Measurements from ENCODE around the gene SPNS2. TPM values are rescaled to one million over a fixed set of nuclear protein-coding genes. Genes with fewer than 3 reads are reported as not detected.

SPNS2 gene
- total RNA-seq, 1 donor from 2014 or later = 79.3 TPM

DNA sequence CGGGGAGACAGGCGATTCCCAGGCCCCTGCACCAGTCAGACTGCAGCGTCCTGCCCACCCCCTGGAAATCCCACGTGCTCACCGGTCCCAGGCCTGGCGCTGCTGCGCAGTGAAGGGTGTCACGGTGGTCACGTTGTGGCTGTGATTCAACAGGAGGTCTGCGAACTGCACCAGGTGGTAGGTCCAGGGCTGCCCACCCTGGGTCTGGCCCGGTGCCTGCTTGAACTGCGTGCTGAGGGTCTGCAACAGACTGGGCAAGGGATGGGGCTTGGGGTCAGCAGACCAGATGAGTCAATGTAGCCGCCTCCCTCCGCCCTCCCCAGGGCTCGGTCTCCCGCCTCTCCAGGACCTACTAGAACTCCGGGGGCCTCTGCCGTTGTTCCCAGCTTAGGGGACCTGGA is 49.4 kb downstream of the SPNS2 start:
- H3K4me3 ChIP-seq = no peak overlapping the region
- no peaks in the 10 kb centered on the region for H3K27me3 ChIP-seq
- H3K4me1 ChIP-seq = no peaks in the 10 kb centered on the region
- H3K36me3 ChIP-seq = peaks cover 0 to 74% of the 10 kb centered on the region in 2 donors
- TF ChIP-seq POLR2AphosphoS5 (IDR thresholded peaks at IDR 0.05; ENCODE audit: insufficient read depth in 1 of 2, low read depth in 1 of 2) (no peak), POLR2A (IDR thresholded peaks at IDR 0.05) (no peak)
- TF ChIP-seq, protein P1, sequence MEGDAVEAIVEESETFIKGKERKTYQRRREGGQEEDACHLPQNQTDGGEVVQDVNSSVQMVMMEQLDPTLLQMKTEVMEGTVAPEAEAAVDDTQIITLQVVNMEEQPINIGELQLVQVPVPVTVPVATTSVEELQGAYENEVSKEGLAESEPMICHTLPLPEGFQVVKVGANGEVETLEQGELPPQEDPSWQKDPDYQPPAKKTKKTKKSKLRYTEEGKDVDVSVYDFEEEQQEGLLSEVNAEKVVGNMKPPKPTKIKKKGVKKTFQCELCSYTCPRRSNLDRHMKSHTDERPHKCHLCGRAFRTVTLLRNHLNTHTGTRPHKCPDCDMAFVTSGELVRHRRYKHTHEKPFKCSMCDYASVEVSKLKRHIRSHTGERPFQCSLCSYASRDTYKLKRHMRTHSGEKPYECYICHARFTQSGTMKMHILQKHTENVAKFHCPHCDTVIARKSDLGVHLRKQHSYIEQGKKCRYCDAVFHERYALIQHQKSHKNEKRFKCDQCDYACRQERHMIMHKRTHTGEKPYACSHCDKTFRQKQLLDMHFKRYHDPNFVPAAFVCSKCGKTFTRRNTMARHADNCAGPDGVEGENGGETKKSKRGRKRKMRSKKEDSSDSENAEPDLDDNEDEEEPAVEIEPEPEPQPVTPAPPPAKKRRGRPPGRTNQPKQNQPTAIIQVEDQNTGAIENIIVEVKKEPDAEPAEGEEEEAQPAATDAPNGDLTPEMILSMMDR (IDR thresholded peaks at IDR 0.05) = no peak
- no peaks in the 10 kb centered on the region for H3K9me3 ChIP-seq
- intact Hi-C loops (cut with DNase I) = no loop called here
- H3K27ac ChIP-seq = no peak overlapping the region
- DNase-seq (ENCODE audit: extremely low spot score in 2 of 2) = no peak

DNA sequence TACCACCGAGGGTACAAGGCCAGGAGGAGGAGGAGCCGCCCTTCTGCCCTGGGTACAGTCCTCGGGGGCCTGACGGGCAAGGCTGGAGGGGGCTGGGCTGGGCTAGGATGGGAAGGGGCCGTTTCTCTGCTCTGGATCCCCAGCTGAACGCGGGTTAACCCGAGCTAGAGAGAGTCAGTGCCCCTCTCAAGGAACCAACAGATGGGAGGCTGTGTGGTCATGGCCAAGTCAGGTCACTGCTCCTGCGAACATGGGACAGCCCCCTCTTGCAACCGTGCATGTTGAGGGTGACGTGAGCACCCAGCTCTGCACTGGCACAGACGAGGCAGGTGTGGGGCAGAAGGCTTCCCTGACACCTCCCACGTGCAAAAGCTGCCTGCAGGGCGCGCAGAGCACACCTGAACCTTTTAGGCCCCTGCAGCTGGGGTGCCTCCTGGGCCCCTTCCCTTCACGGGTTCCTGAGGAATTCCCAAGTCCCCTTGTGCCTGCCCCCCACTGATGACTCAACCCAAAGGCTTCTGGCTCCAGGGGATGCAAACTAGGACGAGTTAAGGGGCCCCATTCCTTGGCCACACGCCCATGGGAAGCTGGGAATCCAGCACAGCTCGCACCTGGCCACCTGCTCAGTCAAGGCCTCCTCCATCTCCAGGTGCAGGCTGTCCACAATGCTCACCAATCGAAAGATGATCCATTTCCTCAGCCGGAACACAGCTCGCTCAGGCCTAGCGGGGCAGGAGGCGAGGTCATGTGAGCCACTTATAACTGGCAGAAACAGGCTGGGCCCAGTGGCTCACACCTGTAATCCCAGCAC is 50.2 kb downstream of the SPNS2 start:
- TF ChIP-seq, protein P1 (IDR thresholded peaks at IDR 0.05) = no peak
- no peak for TF ChIP-seq POLR2A (IDR thresholded peaks at IDR 0.05)
- no peak for TF ChIP-seq POLR2AphosphoS5 (IDR thresholded peaks at IDR 0.05; ENCODE audit: insufficient read depth in 1 of 2, low read depth in 1 of 2)
- H3K27ac ChIP-seq = no peak overlapping the region
- peaks cover 0 to 68% of the 10 kb centered on the region in 2 donors for H3K36me3 ChIP-seq
- DNase-seq (ENCODE audit: extremely low spot score in 2 of 2) = no peak
- intact Hi-C loops (cut with DNase I) = no loop called here
- no peaks in the 10 kb centered on the region for H3K27me3 ChIP-seq
- H3K4me3 ChIP-seq = no peak overlapping the region
- H3K9me3 ChIP-seq = no peaks in the 10 kb centered on the region
- peaks cover 5% of the 10 kb centered on the region for H3K4me1 ChIP-seq

DNA sequence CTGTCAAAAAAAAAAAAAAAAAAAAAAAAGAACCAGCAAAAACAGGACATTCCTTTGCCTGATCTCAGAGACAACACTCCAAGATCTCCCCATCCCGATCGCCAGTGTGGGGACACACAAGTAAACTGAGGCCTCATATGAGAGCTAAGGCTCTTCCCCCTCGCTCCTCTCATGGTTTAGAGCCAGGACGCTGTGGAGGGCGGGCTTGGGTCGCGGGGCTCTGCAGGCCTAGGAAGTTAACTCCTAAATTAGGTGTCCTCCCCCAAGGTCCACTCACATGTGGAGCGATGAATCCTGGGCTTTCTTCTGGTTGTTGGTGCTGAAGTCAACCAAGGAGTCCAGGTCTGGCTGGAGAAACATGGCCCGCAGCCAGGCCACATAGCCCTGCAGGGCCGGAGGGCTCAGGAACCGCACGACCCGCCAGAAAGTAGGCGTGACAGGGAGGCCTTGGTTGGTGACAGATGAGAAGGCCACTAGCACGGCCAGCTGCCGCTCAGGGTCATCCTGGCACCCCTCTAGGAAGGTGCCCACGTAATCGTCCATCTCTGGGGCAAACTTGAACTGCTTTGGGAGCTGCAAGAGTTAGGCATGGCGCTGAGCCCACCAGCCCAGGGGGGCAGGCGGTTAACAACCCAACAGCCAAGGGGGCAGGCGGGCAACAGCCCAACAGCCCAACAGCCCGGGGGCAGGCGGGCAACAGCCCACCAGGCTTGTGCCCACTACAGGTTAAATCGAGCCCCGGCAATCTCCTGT is 51.3 kb downstream of the SPNS2 start:
- H3K27me3 ChIP-seq = no peaks in the 10 kb centered on the region
- no peak overlapping the region for H3K27ac ChIP-seq
- peaks cover 0 to 58% of the 10 kb centered on the region in 2 donors for H3K36me3 ChIP-seq
- intact Hi-C loops (cut with DNase I) = no loop called here
- DNase-seq (ENCODE audit: extremely low spot score in 2 of 2) = no peak
- no peak overlapping the region for H3K4me3 ChIP-seq
- H3K9me3 ChIP-seq = no peaks in the 10 kb centered on the region
- TF ChIP-seq, protein P1 (IDR thresholded peaks at IDR 0.05) = no peak
- TF ChIP-seq POLR2AphosphoS5 (IDR thresholded peaks at IDR 0.05; ENCODE audit: insufficient read depth in 1 of 2, low read depth in 1 of 2) (no peak), POLR2A (IDR thresholded peaks at IDR 0.05) (no peak)
- peaks cover 15% of the 10 kb centered on the region for H3K4me1 ChIP-seq

DNA sequence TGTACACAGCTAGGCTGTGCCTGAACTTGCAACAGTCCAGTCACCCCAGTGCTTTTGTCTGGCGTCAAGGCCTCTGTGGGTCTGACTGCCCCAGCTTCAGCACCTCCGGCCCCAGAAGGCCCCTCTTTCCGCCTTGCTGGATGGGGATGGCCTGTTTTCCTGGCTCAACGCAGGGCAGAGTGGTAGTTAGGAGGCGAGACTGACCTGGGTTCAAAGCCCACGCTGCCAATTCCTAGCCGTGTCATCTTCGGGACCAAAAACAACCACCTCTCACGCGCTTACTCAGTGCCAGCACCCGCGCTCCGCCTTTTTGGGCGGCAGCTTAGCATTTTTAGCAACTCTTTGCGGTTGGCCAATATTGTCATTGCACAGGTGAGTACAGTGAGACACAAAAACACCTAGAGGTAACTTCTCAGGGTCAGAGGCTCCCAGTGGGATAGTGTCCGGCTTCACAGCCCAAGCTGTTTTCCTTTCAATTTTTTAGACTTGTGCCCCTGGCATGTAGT is 51.9 kb downstream of the SPNS2 start:
- H3K36me3 ChIP-seq = peaks cover 0 to 58% of the 10 kb centered on the region in 2 donors
- intact Hi-C loops (cut with DNase I) = no loop called here
- H3K4me1 ChIP-seq = peaks cover 17% of the 10 kb centered on the region
- no peak overlapping the region for H3K27ac ChIP-seq
- no peaks in the 10 kb centered on the region for H3K9me3 ChIP-seq
- H3K27me3 ChIP-seq = no peaks in the 10 kb centered on the region
- no peak for DNase-seq (ENCODE audit: extremely low spot score in 2 of 2)
- no peak for TF ChIP-seq POLR2A (IDR thresholded peaks at IDR 0.05)
- TF ChIP-seq, protein P1 (IDR thresholded peaks at IDR 0.05) = no peak
- TF ChIP-seq POLR2AphosphoS5 (IDR thresholded peaks at IDR 0.05; ENCODE audit: insufficient read depth in 1 of 2, low read depth in 1 of 2) = no peak
- no peak overlapping the region for H3K4me3 ChIP-seq

Data from vagina (tissue), 2 donors.